ENCODE results near the gene BMPER. TPM values are rescaled to one million over a fixed set of nuclear protein-coding genes. Genes with fewer than 3 reads are reported as not detected.

BMPER gene
- total RNA-seq, 4 donors from 2014 or later = 0.27 to 0.53 (median 0.34) TPM

DNA sequence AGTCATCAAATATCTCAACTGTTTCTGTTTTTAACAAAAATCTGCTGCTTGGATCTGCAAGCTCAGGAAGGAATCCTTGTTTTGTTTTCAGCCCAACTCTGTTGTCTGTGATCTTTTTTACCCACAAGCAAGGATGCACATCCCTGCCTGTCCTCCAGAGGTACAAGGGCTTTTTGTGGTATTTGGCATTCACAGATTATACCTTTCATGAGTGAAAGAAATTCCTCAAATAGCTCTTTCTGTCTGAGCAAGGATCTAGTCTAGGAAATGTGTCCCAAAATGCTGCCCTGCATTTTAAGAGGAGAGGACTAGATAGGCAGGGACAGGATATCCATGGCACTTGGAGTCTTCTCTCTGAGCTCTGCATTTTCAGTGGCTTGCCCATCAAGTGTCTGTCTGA lies 151.8 kb downstream of the BMPER start:
- DNase-seq (ENCODE audit: low spot score in 2 of 2) = no peak
- no peak for TF ChIP-seq POLR2A (IDR thresholded peaks at IDR 0.05)
- TF ChIP-seq, protein P1, sequence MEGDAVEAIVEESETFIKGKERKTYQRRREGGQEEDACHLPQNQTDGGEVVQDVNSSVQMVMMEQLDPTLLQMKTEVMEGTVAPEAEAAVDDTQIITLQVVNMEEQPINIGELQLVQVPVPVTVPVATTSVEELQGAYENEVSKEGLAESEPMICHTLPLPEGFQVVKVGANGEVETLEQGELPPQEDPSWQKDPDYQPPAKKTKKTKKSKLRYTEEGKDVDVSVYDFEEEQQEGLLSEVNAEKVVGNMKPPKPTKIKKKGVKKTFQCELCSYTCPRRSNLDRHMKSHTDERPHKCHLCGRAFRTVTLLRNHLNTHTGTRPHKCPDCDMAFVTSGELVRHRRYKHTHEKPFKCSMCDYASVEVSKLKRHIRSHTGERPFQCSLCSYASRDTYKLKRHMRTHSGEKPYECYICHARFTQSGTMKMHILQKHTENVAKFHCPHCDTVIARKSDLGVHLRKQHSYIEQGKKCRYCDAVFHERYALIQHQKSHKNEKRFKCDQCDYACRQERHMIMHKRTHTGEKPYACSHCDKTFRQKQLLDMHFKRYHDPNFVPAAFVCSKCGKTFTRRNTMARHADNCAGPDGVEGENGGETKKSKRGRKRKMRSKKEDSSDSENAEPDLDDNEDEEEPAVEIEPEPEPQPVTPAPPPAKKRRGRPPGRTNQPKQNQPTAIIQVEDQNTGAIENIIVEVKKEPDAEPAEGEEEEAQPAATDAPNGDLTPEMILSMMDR (IDR thresholded peaks at IDR 0.05) = no peak
- no peak overlapping the region for H3K4me3 ChIP-seq (ENCODE audit: low read depth, poor library complexity, severe bottlenecking)
- intact Hi-C loops (cut with DNase I; ENCODE audit: low total_unique reads) = no loop called here

DNA sequence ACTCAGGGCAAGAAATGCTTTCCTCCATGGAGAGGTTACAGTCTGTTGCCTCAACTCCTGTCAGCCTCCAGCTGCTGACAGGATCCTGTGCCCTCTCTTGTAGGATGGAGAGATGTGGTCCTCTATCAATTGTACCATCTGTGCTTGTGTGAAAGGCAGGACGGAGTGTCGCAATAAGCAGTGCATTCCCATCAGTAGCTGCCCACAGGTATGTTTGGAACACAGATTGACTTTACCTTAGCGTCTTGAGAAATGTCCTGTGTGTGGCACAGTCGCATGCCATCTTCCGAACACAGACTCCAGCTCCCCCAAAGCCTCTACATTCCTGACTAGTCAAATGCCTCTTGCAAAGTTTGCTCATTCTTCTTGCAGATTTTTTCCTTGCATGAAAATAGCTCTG lies 152.6 kb downstream of the BMPER start:
- no peak overlapping the region for H3K4me3 ChIP-seq (ENCODE audit: low read depth, poor library complexity, severe bottlenecking)
- no peak for DNase-seq (ENCODE audit: low spot score in 2 of 2)
- WGBS, 2 donors = 74 to 79% methylated on average over 5 of the region's 5 CpGs
- intact Hi-C loops (cut with DNase I; ENCODE audit: low total_unique reads) = no loop called here
- TF ChIP-seq, protein P1 (IDR thresholded peaks at IDR 0.05) = no peak
- TF ChIP-seq POLR2A (IDR thresholded peaks at IDR 0.05) = no peak

DNA sequence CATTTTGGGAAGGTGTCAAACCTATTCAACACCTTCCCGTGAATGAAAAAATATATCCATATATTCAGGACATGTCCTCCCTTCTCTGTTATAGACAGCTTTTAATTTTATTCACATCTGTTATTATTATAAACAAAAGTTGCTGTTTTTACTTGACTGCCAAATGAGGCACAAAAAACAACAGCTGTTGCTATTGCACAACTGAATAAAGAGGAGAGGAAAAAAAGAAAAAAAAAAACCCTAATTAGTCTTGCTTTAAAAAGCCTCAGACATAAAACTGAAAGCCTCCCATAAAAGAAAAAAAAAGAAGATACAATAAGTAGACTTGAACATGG lies 153.4 kb downstream of the BMPER start:
- WGBS, 2 donors = 36 to 44% methylated on average over 1 of the region's 1 CpG
- DNase-seq (ENCODE audit: low spot score in 2 of 2) = no peak
- H3K4me3 ChIP-seq (ENCODE audit: low read depth, poor library complexity, severe bottlenecking) = no peak overlapping the region
- TF ChIP-seq, protein P1 (IDR thresholded peaks at IDR 0.05) = no peak
- TF ChIP-seq POLR2A (IDR thresholded peaks at IDR 0.05) = no peak
- intact Hi-C loops (cut with DNase I; ENCODE audit: low total_unique reads) = no loop called here

DNA sequence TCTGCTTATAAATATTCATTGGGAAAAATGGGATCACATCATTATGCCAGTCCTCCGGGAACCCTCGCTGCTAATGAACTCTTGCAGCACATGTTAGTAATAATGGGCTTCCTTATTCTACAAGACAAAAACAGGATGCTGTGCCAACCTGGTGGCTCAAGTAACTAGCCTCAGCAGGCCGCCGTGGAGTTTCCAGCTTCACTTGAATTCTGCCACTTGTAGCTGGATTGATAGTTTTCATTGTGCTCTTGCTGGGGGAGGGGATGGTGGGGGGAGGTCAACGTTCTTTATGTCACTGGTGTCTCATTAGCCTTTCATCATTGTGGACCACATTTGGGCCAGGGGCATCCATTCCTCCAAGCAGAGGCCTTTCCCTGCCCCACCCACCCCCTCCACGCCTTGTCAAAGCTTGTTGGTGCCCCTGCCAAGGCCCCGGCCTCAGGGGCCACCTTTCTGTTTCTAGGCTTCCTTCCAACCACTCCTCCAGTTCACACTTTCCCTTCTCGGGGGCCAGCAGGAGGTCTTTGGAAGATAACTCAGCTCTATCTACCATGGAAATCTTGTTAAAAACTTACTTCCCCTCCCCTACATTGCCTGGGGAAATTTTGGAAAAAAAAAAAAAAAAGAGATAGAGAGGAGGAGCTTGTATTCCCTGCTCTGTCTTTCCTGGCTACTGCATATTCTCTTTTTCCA lies 153.9 kb downstream of the BMPER start:
- TF ChIP-seq, protein P1 (IDR thresholded peaks at IDR 0.05) = no peak
- TF ChIP-seq POLR2A (IDR thresholded peaks at IDR 0.05) = no peak
- intact Hi-C loops (cut with DNase I; ENCODE audit: low total_unique reads) = no loop called here
- 18 to 23% methylated on average over 8 of the region's 8 CpGs for WGBS, 2 donors
- H3K4me3 ChIP-seq (ENCODE audit: low read depth, poor library complexity, severe bottlenecking) = no peak overlapping the region
- DNase-seq (ENCODE audit: low spot score in 2 of 2) = no peak

DNA sequence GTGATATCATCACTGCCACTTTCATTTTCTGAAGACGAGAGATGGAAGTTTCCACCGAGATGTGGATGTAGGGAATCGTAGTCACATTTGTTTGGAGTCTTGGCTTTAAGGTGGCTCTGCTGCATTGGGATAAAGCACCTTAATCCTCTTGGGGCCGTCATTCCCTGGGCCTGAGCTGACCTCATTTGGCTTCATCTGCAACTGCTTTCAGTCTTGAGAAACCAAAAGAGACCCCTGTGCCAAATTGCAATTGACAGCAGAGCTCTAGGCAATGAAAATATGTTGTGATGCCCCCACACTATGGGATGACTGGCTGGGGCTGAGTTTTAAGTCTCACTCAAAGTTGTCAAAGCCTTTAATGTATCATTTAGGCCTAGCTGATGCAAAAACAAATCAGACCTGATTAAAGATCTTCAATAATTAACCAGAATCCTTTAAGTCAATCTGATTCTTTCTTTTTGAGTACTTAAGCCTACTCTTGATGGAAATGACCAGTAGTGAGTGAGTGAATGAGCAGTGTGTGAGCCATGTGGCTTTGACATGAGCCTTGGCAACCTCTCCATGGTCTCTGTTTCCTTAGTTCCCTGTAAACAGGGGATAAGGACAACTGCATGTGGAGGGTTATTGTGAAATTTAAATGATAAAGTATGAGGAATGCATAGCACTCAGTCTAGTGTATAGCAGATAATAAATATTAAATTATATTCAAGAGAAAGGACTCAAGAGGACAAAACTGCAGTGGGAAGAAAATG lies 155.0 kb downstream of the BMPER start:
- no peak for TF ChIP-seq POLR2A (IDR thresholded peaks at IDR 0.05)
- TF ChIP-seq, protein P1 (IDR thresholded peaks at IDR 0.05) = no peak
- intact Hi-C loops (cut with DNase I; ENCODE audit: low total_unique reads) = no loop called here
- DNase-seq (ENCODE audit: low spot score in 2 of 2) = no peak
- H3K4me3 ChIP-seq (ENCODE audit: low read depth, poor library complexity, severe bottlenecking) = no peak overlapping the region
- WGBS, 2 donors = 45 to 55% methylated on average over 4 of the region's 4 CpGs

Data from lower leg skin (tissue), 4 donors.